ENCODE data around the gene ACOT2.

- TF ChIP-seq CTCF (IDR thresholded peaks at IDR 0.05) (no peak), POLR2A (IDR thresholded peaks at IDR 0.05) (no peak)
Measured at GRCh38 chr14:73526036-73526984, 42.7 kb upstream of the ACOT2 start.

Data from testis (tissue), 2 donors.